ENCODE results near the gene CTSH.

Gene CTSH

DNA sequence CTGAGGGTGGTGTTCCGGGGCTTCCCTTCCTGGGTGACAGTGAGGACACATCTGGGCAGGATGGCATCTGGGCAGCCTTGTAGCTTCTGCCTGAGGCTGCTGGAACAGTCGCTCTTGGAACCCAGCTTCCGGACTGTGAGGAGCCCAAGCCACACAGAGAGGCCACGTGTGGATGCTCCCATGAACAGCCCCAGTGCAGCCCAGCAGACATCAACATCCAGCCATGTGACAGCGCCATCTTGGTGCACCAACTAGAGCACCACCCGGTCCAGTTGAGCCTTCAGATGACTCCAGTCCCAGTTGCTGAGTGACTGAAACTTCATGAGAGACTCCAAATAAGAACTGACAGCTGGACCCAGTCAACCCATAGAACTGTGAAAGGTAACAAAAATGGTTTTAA lies 15.5 kb upstream of the CTSH start:
- no peak for DNase-seq (ENCODE audit: low spot score in 2 of 2)
- peaks cover 1% of the 10 kb centered on the region for H3K36me3 Mint-ChIP-seq
- no peaks in the 10 kb centered on the region for H3K9me3 Mint-ChIP-seq
- no peak for ATAC-seq (ENCODE audit: low read depth)
- no peaks in the 10 kb centered on the region for H3K27me3 Mint-ChIP-seq
- H3K4me1 Mint-ChIP-seq = no peaks in the 10 kb centered on the region
- H3K4me3 Mint-ChIP-seq = no peak overlapping the region
- H3K27ac Mint-ChIP-seq = no peak overlapping the region

DNA sequence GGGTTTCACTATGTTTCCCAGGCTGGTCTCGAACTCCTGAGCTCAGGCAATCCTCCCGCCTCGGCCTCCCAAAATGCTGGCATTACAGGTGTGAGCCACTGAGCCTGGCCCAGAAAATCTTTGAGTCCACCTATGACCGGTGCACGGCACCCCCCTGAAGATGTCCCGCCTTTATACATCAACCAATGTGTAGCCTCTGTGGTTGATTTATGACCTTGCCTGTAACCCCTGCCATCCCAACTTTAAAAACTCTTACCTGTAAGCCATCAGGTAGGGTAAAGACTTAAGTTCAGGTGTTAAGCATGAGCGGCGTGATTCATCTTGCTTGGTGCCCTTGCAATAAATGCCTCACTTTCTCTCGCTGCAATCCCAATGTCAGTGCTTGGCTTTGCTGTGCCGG lies 14.5 kb upstream of the CTSH start:
- Mint-ChIP-seq H3K27ac (no peak overlapping the region), H3K4me1 (peaks cover 2% of the 10 kb centered on the region), H3K36me3 (peaks cover 1% of the 10 kb centered on the region), H3K4me3 (no peak overlapping the region), H3K27me3 (no peaks in the 10 kb centered on the region), H3K9me3 (no peaks in the 10 kb centered on the region)
- ATAC-seq (ENCODE audit: low read depth) (no peak), DNase-seq (ENCODE audit: low spot score in 2 of 2) (no peak)

GRCh38 chr15:78957416-78958093 lies 12.7 kb upstream of the CTSH start:
- H3K9me3 Mint-ChIP-seq = no peaks in the 10 kb centered on the region
- no peak for ATAC-seq (ENCODE audit: low read depth)
- peaks cover 1% of the 10 kb centered on the region for H3K36me3 Mint-ChIP-seq
- H3K27me3 Mint-ChIP-seq = no peaks in the 10 kb centered on the region
- peaks cover 6% of the 10 kb centered on the region for H3K4me1 Mint-ChIP-seq
- no peak overlapping the region for H3K4me3 Mint-ChIP-seq
- DNase-seq (ENCODE audit: low spot score in 2 of 2) = no peak
- H3K27ac Mint-ChIP-seq = no peak overlapping the region

DNA sequence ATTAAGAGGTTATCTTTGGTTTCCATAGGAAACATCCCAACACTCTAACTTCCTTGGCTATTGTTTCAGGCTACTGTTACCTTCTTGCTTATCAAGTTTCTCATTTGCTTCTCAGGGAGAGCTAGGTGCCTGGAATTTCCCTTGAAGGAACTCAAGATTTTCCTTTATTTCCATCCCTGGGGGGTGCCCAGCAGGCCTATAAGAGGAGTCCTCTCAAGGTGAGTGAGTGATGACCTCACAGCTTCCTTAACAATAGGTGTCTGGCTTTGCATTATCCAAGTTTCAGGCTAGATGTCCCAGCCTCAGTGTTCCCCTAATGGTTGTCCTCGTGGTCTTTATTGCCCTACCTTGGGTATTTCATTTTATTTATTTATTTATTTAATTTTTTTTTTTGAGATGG lies 12.1 kb upstream of the CTSH start:
- no peaks in the 10 kb centered on the region for H3K9me3 Mint-ChIP-seq
- no peaks in the 10 kb centered on the region for H3K27me3 Mint-ChIP-seq
- DNase-seq (ENCODE audit: low spot score in 2 of 2) (no peak), ATAC-seq (ENCODE audit: low read depth) (no peak)
- no peak overlapping the region for H3K4me3 Mint-ChIP-seq
- no peak overlapping the region for H3K27ac Mint-ChIP-seq
- peaks cover 12% of the 10 kb centered on the region for H3K4me1 Mint-ChIP-seq
- H3K36me3 Mint-ChIP-seq = peaks cover 1% of the 10 kb centered on the region

DNA sequence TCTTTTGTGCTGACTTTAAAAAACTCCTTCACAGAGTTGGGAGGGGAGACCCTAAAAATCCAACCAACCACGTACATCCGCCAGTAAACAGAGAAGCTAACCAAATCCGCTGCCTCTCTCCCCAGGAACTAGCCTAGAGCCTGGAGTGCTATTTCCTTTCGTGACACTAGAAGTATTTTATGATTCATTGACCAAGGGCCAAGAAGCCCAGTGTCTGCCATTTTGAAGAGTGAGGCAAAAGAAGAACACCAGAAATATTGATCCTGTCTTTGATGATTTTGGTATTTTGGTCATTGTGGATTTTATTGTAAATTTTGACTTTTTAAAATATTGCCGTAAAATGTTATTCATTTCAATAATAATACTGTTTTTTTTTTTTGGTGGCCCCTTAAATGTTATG lies 10.5 kb upstream of the CTSH start:
- Mint-ChIP-seq H3K4me3 (no peak overlapping the region), H3K4me1 (peaks cover 21% of the 10 kb centered on the region), H3K27ac (no peak overlapping the region), H3K27me3 (no peaks in the 10 kb centered on the region), H3K36me3 (no peaks in the 10 kb centered on the region), H3K9me3 (no peaks in the 10 kb centered on the region)
- DNase-seq (ENCODE audit: low spot score in 2 of 2) = no peak
- no peak for ATAC-seq (ENCODE audit: low read depth)

DNA sequence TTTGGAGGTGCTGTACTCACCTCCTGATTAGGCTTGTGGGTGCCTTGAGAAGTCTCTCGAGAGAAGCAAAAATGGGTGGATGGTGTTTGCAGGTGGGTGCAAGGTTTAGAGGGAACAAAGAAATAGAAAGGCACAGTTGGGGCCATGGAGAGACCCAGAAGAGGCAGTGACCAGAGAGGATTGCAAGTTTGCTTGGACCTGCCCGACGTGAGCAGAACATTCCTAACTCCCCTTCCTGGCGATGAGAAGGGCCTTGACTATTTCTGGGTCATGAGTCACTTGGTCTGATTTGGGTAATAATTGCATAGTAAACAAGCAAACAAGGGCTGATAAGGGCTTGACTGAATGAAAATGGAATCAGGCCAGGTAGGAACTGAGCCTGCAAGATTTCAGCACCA lies 7.0 kb upstream of the CTSH start:
- Mint-ChIP-seq H3K27ac (no peak overlapping the region), H3K4me1 (peaks cover 25% of the 10 kb centered on the region), H3K4me3 (peak overlapping the region; percentile 22), H3K27me3 (no peaks in the 10 kb centered on the region), H3K9me3 (no peaks in the 10 kb centered on the region), H3K36me3 (no peaks in the 10 kb centered on the region)
- ATAC-seq (ENCODE audit: low read depth) (no peak), DNase-seq (ENCODE audit: low spot score in 2 of 2) (no peak)

DNA sequence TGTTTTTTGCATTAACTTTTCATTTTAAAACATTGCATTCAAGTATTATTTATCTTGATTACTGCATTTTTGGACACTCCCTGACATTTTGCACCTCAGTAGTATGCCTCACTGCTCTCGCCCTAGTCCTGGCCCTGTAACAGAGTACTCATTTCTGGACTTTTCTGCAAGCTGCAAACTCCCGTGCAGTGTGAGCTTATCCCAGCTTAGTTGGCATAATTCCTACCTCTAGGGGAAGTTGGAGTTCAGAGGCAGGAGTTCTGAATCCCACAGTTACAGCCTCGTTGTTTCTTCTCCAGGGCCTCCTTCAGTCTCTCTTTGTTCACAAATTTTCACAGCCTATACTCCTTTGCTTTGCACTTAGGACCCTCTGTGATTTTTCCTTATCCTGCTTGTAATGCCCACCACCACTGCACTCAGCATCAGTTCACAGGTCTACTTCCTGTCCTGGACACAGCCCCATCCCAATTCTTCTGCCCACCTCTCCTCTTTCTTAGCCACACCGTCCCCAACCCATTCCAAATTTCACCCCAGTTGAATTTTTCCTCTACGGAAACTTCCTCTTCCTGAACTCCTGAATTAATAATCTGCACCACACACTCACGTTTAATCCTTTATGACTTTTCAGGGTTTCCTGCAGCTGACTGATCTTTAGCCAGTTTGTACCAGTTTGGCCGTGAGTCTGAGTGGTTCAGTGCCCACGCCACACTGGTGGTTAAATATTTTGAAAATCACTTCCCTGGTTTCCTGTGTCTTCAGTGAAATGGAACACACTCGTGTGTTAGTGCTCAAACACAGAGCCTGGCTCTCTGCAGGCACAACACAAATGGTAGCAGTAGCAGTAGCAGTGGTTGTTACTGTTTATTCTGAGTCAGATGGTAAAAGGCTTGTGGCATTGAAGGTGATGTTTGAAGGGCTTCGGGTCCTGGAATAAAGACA lies 6.3 kb upstream of the CTSH start:
- Mint-ChIP-seq H3K4me3 (peak overlapping the region; percentile 22), H3K27ac (no peak overlapping the region), H3K27me3 (no peaks in the 10 kb centered on the region), H3K9me3 (no peaks in the 10 kb centered on the region), H3K4me1 (peaks cover 27% of the 10 kb centered on the region), H3K36me3 (no peaks in the 10 kb centered on the region)
- ATAC-seq (ENCODE audit: low read depth) (peak; percentile 94), DNase-seq (ENCODE audit: low spot score in 2 of 2) (peak in 1 of 2 donors; percentile 33)

DNA sequence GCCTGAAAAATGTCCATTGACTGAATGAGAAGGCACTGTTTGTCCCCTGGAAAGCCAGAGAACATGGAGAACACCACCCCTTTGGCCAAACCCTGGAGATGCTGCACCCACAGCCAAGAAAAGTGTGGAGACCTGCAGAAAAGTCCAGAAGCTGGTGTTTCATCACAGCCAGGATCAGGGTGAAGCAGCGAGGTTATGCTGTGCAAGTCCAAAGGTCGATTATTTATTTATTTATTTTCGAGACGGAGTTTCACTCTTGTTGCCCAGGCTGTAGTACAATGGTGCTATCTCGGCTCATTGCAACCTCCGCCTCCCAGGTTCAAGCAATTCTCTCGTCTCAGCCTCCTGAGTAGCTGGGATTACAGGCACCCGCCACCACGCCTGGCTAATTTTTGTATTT lies 5.5 kb upstream of the CTSH start:
- Mint-ChIP-seq H3K36me3 (no peaks in the 10 kb centered on the region), H3K9me3 (no peaks in the 10 kb centered on the region), H3K4me3 (no peak overlapping the region), H3K27ac (no peak overlapping the region), H3K4me1 (peaks cover 35% of the 10 kb centered on the region), H3K27me3 (no peaks in the 10 kb centered on the region)
- no peak for DNase-seq (ENCODE audit: low spot score in 2 of 2)
- ATAC-seq (ENCODE audit: low read depth) = no peak

- H3K36me3 Mint-ChIP-seq = no peaks in the 10 kb centered on the region
- H3K9me3 Mint-ChIP-seq = no peaks in the 10 kb centered on the region
- DNase-seq (ENCODE audit: low spot score in 2 of 2) (no peak), ATAC-seq (ENCODE audit: low read depth) (no peak)
- no peaks in the 10 kb centered on the region for H3K27me3 Mint-ChIP-seq
- H3K4me3 Mint-ChIP-seq = no peak overlapping the region
- H3K27ac Mint-ChIP-seq = no peak overlapping the region
- H3K4me1 Mint-ChIP-seq = peaks cover 36% of the 10 kb centered on the region
These were observed 4.6 kb upstream of the CTSH start for GRCh38 chr15:78949461-78949860.

DNA sequence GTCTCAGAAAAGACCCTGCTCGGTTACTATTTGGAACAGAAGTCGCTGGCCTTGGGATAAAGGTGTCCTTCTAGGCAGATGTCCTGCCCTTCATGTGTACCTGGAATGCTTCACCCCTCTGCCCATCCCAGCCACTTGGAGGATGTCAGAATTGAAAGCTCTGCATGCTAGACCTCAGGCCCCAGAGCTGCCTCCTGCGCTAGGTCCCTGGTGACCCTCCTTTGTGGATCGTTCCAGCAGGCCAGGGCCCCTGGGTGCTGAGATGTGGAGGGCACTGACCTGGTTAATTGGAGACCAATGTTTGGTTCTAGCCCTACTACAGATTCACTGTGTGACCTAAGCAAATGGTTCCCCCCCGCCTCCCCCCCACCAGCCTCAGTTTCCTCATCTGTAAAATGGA lies 2.7 kb upstream of the CTSH start:
- no peaks in the 10 kb centered on the region for H3K27me3 Mint-ChIP-seq
- ATAC-seq (ENCODE audit: low read depth) = no peak
- H3K27ac Mint-ChIP-seq = no peak overlapping the region
- H3K36me3 Mint-ChIP-seq = no peaks in the 10 kb centered on the region
- no peak overlapping the region for H3K4me3 Mint-ChIP-seq
- peaks cover 37% of the 10 kb centered on the region for H3K4me1 Mint-ChIP-seq
- DNase-seq (ENCODE audit: low spot score in 2 of 2) = no peak
- no peaks in the 10 kb centered on the region for H3K9me3 Mint-ChIP-seq

GRCh38 chr15:78946493-78946892 lies 1.6 kb upstream of the CTSH start:
- H3K27ac Mint-ChIP-seq = peak overlapping the region; percentile 95
- DNase-seq (ENCODE audit: low spot score in 2 of 2) = no peak
- ATAC-seq (ENCODE audit: low read depth) = no peak
- H3K4me1 Mint-ChIP-seq = peaks cover 30% of the 10 kb centered on the region
- H3K9me3 Mint-ChIP-seq = peaks cover 1% of the 10 kb centered on the region
- no peak overlapping the region for H3K4me3 Mint-ChIP-seq
- no peaks in the 10 kb centered on the region for H3K27me3 Mint-ChIP-seq
- no peaks in the 10 kb centered on the region for H3K36me3 Mint-ChIP-seq

- no peaks in the 10 kb centered on the region for H3K36me3 Mint-ChIP-seq
- H3K4me3 Mint-ChIP-seq = peak overlapping the region; percentile 98
- peaks cover 25% of the 10 kb centered on the region for H3K4me1 Mint-ChIP-seq
- H3K9me3 Mint-ChIP-seq = peaks cover 1% of the 10 kb centered on the region
- peak overlapping the region; percentile 95 for H3K27ac Mint-ChIP-seq
- ATAC-seq (ENCODE audit: low read depth) (peak; percentile 28), DNase-seq (ENCODE audit: low spot score in 2 of 2) (peak in 1 of 2 donors; percentile 43)
- H3K27me3 Mint-ChIP-seq = no peaks in the 10 kb centered on the region
These were observed 632 bp downstream of the CTSH start for GRCh38 chr15:78944202-78944625.

DNA sequence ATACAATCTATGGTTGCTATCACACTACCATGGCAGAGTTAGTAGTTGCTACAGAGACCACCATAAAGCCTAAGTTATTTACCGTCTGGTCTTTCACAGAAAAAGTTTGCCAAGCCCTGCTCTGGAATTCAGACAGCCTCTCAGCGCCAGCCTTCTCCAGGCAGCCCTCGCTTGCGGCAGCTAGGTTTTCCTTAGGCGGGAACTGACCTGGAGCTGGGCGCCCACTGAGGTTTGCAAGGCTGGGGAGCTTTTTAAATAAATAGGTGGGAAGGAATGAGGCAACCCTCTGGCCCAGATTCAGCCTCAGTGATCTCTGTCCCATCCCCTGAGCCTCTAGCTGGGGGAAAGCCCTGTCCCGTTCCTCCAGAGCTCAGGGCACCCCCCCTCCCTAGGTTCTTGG lies 1.2 kb downstream of the CTSH start:
- Mint-ChIP-seq H3K9me3 (peaks cover 1% of the 10 kb centered on the region), H3K27me3 (no peaks in the 10 kb centered on the region), H3K27ac (peak overlapping the region; percentile 95), H3K4me3 (peak overlapping the region; percentile 98), H3K36me3 (peaks cover under 1% of the 10 kb centered on the region), H3K4me1 (peaks cover 26% of the 10 kb centered on the region)
- DNase-seq (ENCODE audit: low spot score in 2 of 2) = no peak
- ATAC-seq (ENCODE audit: low read depth) = no peak

DNA sequence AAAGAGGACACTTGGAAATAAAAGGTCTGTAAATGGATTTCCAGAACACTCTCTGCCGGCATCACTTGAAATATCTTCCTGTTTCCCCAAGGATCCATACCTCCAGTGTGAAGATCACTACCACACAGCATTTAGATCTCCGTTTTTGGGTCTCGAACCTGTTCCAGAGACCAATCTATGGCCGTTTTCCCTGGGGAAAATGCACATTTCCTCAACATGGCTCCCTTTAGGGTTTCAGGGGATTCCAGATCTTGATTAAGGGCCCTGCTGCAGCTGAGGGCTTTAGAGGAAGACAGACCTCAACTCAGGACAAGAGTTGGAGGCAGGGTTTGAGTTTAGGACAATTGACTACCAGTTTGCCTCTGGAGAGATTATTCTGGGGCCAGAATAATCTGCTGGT lies 2.1 kb downstream of the CTSH start:
- Mint-ChIP-seq H3K9me3 (peaks cover 1% of the 10 kb centered on the region), H3K27me3 (no peaks in the 10 kb centered on the region), H3K36me3 (peaks cover 5% of the 10 kb centered on the region), H3K27ac (peak overlapping the region; percentile 95), H3K4me3 (peak overlapping the region; percentile 98), H3K4me1 (peaks cover 34% of the 10 kb centered on the region)
- no peak for DNase-seq (ENCODE audit: low spot score in 2 of 2)
- no peak for ATAC-seq (ENCODE audit: low read depth)

All from memory B cell (primary cell).